ENCODE results near the gene RBM45.

- no peak for TF ChIP-seq CTCF (IDR thresholded peaks at IDR 0.05)
- TF ChIP-seq POLR2A (IDR thresholded peaks at IDR 0.05), result no peak
Observed at GRCh38 chr2:178160601-178161000, 48.4 kb downstream of the RBM45 start.
